ENCODE results near the gene FBXL7. TPM values are rescaled to one million over a fixed set of nuclear protein-coding genes. Genes with fewer than 3 reads are reported as not detected.

Gene FBXL7
- total and polyA plus RNA-seq, 12 donors = 8.7 to 33.4 (median 23.5) TPM

GRCh38 chr5:15606197-15606596 is 106.2 kb downstream of the FBXL7 start:
- 76 to 79% methylated on average over 8 of the region's 8 CpGs for WGBS, 2 donors
- peak in 1 of 8 donors; percentile 9 for ATAC-seq
- intact Hi-C loops (cut with DNase I) = no loop called here
- Histone ChIP-seq H3K36me3 (peaks cover 0 to 6% (median 0%) of the 10 kb centered on the region in 9 donors), H3K27ac (peak overlapping the region in 1 of 10 donors; percentile 4), H3K27me3 (no peaks in the 10 kb centered on the region), H3K4me3 (no peak overlapping the region), H3K9me3 (no peaks in the 10 kb centered on the region), H3K4me1 (peaks cover 0 to 19% (median 9%) of the 10 kb centered on the region in 9 donors)
- no peak for TF ChIP-seq CTCF (IDR thresholded peaks at IDR 0.05)
- DNase-seq = no peak

GRCh38 chr5:15607076-15607475 is 107.1 kb downstream of the FBXL7 start:
- no peaks in the 10 kb centered on the region for H3K27me3 ChIP-seq
- TF ChIP-seq CTCF (IDR thresholded peaks at IDR 0.05) = no peak
- intact Hi-C loops (cut with DNase I) = no loop called here
- ATAC-seq (no peak), DNase-seq (no peak)
- 47 to 79% methylated on average over 2 of the region's 2 CpGs for WGBS, 2 donors
- H3K36me3 ChIP-seq = peaks cover 0 to 6% (median 0%) of the 10 kb centered on the region in 9 donors
- no peak overlapping the region for H3K27ac ChIP-seq
- H3K9me3 ChIP-seq = no peaks in the 10 kb centered on the region
- H3K4me3 ChIP-seq = no peak overlapping the region
- H3K4me1 ChIP-seq = peaks cover 0 to 19% (median 13%) of the 10 kb centered on the region in 9 donors

GRCh38 chr5:15609076-15609725 is 109.2 kb downstream of the FBXL7 start:
- ATAC-seq (peak in 2 of 8 donors; percentile 16 to 24), DNase-seq (no peak)
- H3K36me3 ChIP-seq = no peaks in the 10 kb centered on the region
- no peaks in the 10 kb centered on the region for H3K27me3 ChIP-seq
- no peak overlapping the region for H3K27ac ChIP-seq
- 96 to 99% methylated on average over 3 of the region's 3 CpGs for WGBS, 2 donors
- TF ChIP-seq CTCF (IDR thresholded peaks at IDR 0.05) = no peak
- H3K4me3 ChIP-seq = no peak overlapping the region
- intact Hi-C loops (cut with DNase I) = no loop called here
- peaks cover 0 to 25% (median 14%) of the 10 kb centered on the region in 9 donors for H3K4me1 ChIP-seq
- H3K9me3 ChIP-seq = no peaks in the 10 kb centered on the region

- H3K9me3 ChIP-seq = no peaks in the 10 kb centered on the region
- no peaks in the 10 kb centered on the region for H3K27me3 ChIP-seq
- ATAC-seq (no peak), DNase-seq (no peak)
- H3K27ac ChIP-seq = no peak overlapping the region
- intact Hi-C loops (cut with DNase I) = no loop called here
- no peak overlapping the region for H3K4me3 ChIP-seq
- WGBS, 2 donors = 49 to 56% methylated on average over 2 of the region's 2 CpGs
- TF ChIP-seq CTCF (IDR thresholded peaks at IDR 0.05) = no peak
- H3K36me3 ChIP-seq = no peaks in the 10 kb centered on the region
- peaks cover 0 to 25% (median 14%) of the 10 kb centered on the region in 9 donors for H3K4me1 ChIP-seq
Measured at GRCh38 chr5:15610216-15610615, 110.2 kb downstream of the FBXL7 start.

Data from heart right ventricle (tissue), 16 donors.